HepG2 (cell line): ENCODE measurements around the gene LDLRAD2. TPM values are rescaled to one million over a fixed set of nuclear protein-coding genes. Genes with fewer than 3 reads are reported as not detected.

Experiments
- ATAC-seq: fragments of 200-7000 bp; cut with Tn5 transposase; 3 replicates; pipeline ENCODE4 v1.9.1; 2020; ENCODE audit warnings: mild to moderate bottlenecking, moderate library complexity
- BruUV-seq: library from RNA; stranded (reverse); fragments of 400-500 nt; replicated peaks from 2 replicates; lab custom pipeline; 2021; lab: Mats Ljungman, UMichigan
- CTCF ChIA-PET: fragments of 300-600 bp; formaldehyde crosslinking; extraction: SDS; loops from one replicate; lab custom pipeline; 2021; ENCODE audit warnings: low total read pairs, inconsistent platforms, low intra/inter-chr PET ratio; lab: Yijun Ruan, JAX
- POLR2A ChIA-PET: fragments of 350-600 bp; sonication (Branson Sonifier 250); formaldehyde crosslinking; loops from one replicate; lab custom pipeline; 2020; ENCODE audit warnings: antibody characterized with exemption, inconsistent platforms; lab: Yijun Ruan, JAX
- DNase-seq: peaks from one replicate; pipeline ENCODE4 v3.0.0-alpha.2; 2015; ENCODE audit warnings: low spot score
- FAIRE-seq: peaks from 3 replicates; lab custom pipeline; 2011; peaks lifted over from hg19 to GRCh38; lab: Jason Lieb, UNC
- H2AFZ ChIP-seq: one replicate; pipeline ENCODE4 v1.6.1; 2011; ENCODE audit warnings: low read length, inconsistent platforms
- H3K27ac ChIP-seq: fragments of 300-600 bp; 3 replicates; pipeline ENCODE4 v1.8.0; 2011; ENCODE audit warnings: mixed run types, mild to moderate bottlenecking, mixed read lengths, low read length, inconsistent platforms; ENCODE audit not compliant: insufficient read depth; ENCODE audit errors: extremely low read length
- H3K27me3 ChIP-seq, 2 experiments: fragments of 200-600 bp in 1 of 2; 2 replicates in 1 of 2; 3 replicates in 1 of 2; pipeline versions ENCODE4 v1.6.0 to v1.8.0; 2011; ENCODE audit warnings: low read length in 2 of 2, mild to moderate bottlenecking in 2 of 2, moderate library complexity in 2 of 2, inconsistent platforms in 1 of 2; ENCODE audit not compliant: insufficient read depth in 2 of 2, control insufficient read depth in 1 of 2
- H3K36me3 ChIP-seq, 2 experiments: fragments of 200-600 bp in 1 of 2; replicated peaks in 1 of 2; 2 replicates in 1 of 2; 3 replicates in 1 of 2; pipeline versions ENCODE4 v1.5.1 to v1.8.0; 2011; ENCODE audit warnings: low read length in 2 of 2, inconsistent platforms in 1 of 2; ENCODE audit not compliant: insufficient read depth in 2 of 2, control insufficient read depth in 1 of 2
- H3K4me1 ChIP-seq: 2 replicates; pipeline ENCODE4 v1.5.1; 2012; ENCODE audit warnings: low read length, inconsistent platforms; ENCODE audit not compliant: insufficient read depth
- H3K4me2 ChIP-seq: 2 replicates; pipeline ENCODE4 v1.6.0; 2011; ENCODE audit warnings: low read depth, low read length, inconsistent platforms
- H3K4me3 ChIP-seq, 3 experiments: fragments of 200-600 bp in 1 of 3; sonication (generic), shearing (Covaris generic) in 1 of 3; replicated peaks in 1 of 3; 2 replicates each; pipeline ENCODE4 v1.5.1; 2011 to 2016; ENCODE audit warnings: low read length in 3 of 3, inconsistent platforms in 2 of 3, low read depth in 2 of 3, mild to moderate bottlenecking in 2 of 3, control low read depth in 1 of 3, mixed read lengths in 1 of 3; ENCODE audit not compliant: insufficient read depth in 1 of 3
- H3K79me2 ChIP-seq: one replicate; pipeline ENCODE4 v1.6.1; 2011; ENCODE audit warnings: low read length, inconsistent platforms; ENCODE audit not compliant: insufficient read depth
- H3K9ac ChIP-seq: 2 replicates; pipeline ENCODE4 v1.6.0; 2011; ENCODE audit warnings: mild to moderate bottlenecking, low read depth, low read length, inconsistent platforms; ENCODE audit not compliant: insufficient read depth
- H3K9me3 ChIP-seq: 2 replicates; pipeline ENCODE4 v1.5.1; 2012; ENCODE audit warnings: mild to moderate bottlenecking, low read length
- H4K20me1 ChIP-seq: 2 replicates; pipeline ENCODE4 v1.6.0; 2011; ENCODE audit warnings: inconsistent platforms, mild to moderate bottlenecking, low read length, moderate library complexity; ENCODE audit not compliant: insufficient read depth
- ATM ChIP-seq: fragments of 450-650 bp; IDR thresholded peaks from 2 replicates; pipeline ENCODE4 v1.7.1; 2017; ENCODE audit warnings: mild to moderate bottlenecking, borderline replicate concordance
- FOSL1 ChIP-seq: sonication (generic); formaldehyde crosslinking; IDR thresholded peaks from 2 replicates; pipeline ENCODE4 v1.9.0; 2021; ENCODE audit warnings: missing genetic modification reagents, borderline replicate concordance
- FOXP1 ChIP-seq, 2 experiments: fragments of 450-650 bp in 1 of 2; IDR thresholded peaks; 2 replicates each; pipeline ENCODE4 v1.6.1; 2017 to 2018; ENCODE audit warnings: antibody characterized with exemption in 1 of 2
- HMG20A ChIP-seq: IDR thresholded peaks from 2 replicates; pipeline ENCODE4 v1.6.1; 2016; ENCODE audit warnings: borderline replicate concordance
- MAFG ChIP-seq: sonication (generic); formaldehyde crosslinking; IDR thresholded peaks from 2 replicates; pipeline ENCODE4 v1.5.1; 2020; ENCODE audit warnings: mild to moderate bottlenecking, missing genetic modification reagents
- MAFK ChIP-seq, 2 experiments: IDR thresholded peaks in 1 of 2; conservative IDR thresholded peaks in 1 of 2; 2 replicates each; pipeline ENCODE4 v1.6.1; 2011; ENCODE audit warnings: improper control_type of control experiment in 2 of 2, low read length in 2 of 2
- NR2F6 ChIP-seq, 2 experiments: IDR thresholded peaks; 2 replicates each; pipeline ENCODE4 v1.6.1; 2016; ENCODE audit warnings: antibody characterized with exemption in 1 of 2, mild to moderate bottlenecking in 1 of 2
- PHB2 ChIP-seq: fragments of 450-650 bp; IDR thresholded peaks from 2 replicates; pipeline ENCODE4 v1.6.1; 2018; ENCODE audit not compliant: partially characterized antibody
- RARG ChIP-seq: sonication (generic); formaldehyde crosslinking; IDR thresholded peaks from 2 replicates; pipeline ENCODE4 v1.4.0; 2020; ENCODE audit warnings: low read depth, mild to moderate bottlenecking, missing genetic modification reagents
- RELA ChIP-seq: sonication (generic); formaldehyde crosslinking; IDR thresholded peaks from 2 replicates; pipeline ENCODE4 v1.4.0; 2020; ENCODE audit warnings: missing genetic modification reagents
- RFXANK ChIP-seq: IDR thresholded peaks from 2 replicates; pipeline ENCODE4 v1.6.1; 2016
- SMAD3 ChIP-seq: sonication (generic); formaldehyde crosslinking; IDR thresholded peaks from 2 replicates; pipeline ENCODE4 v1.4.0; 2020; ENCODE audit warnings: missing genetic modification reagents
- SNAI1 ChIP-seq: sonication (generic); formaldehyde crosslinking; IDR thresholded peaks from 2 replicates; pipeline ENCODE4 v1.5.0; 2020; ENCODE audit warnings: mild to moderate bottlenecking, missing genetic modification reagents, borderline replicate concordance
- THYN1 ChIP-seq: sonication (generic); formaldehyde crosslinking; IDR thresholded peaks from 2 replicates; pipeline ENCODE4 v1.8.1; 2023; ENCODE audit warnings: low read depth, mild to moderate bottlenecking, moderate library complexity, missing genetic modification reagents, borderline replicate concordance
- WIZ ChIP-seq: sonication (generic); formaldehyde crosslinking; IDR thresholded peaks from 2 replicates; pipeline ENCODE4 v1.5.1; 2020; ENCODE audit warnings: mild to moderate bottlenecking, missing genetic modification reagents
- ZMYM3 ChIP-seq: sonication (generic); formaldehyde crosslinking; IDR thresholded peaks from 2 replicates; pipeline ENCODE4 v1.5.1; 2020; ENCODE audit warnings: mild to moderate bottlenecking, missing genetic modification reagents
- ZNF160 ChIP-seq: sonication (generic); formaldehyde crosslinking; IDR thresholded peaks from 2 replicates; pipeline ENCODE4 v1.8.0; 2022; ENCODE audit warnings: mild to moderate bottlenecking, inconsistent platforms, missing genetic modification reagents
- ZNF451 ChIP-seq: sonication (generic); formaldehyde crosslinking; IDR thresholded peaks from 2 replicates; pipeline ENCODE4 v1.5.0; 2020; ENCODE audit warnings: mild to moderate bottlenecking, missing genetic modification reagents
- ZNF598 ChIP-seq: sonication (generic); formaldehyde crosslinking; IDR thresholded peaks from 2 replicates; pipeline ENCODE4 v1.5.1; 2020; ENCODE audit warnings: mild to moderate bottlenecking, missing genetic modification reagents, borderline replicate concordance
- ZNF816 ChIP-seq: sonication (generic); formaldehyde crosslinking; IDR thresholded peaks from 2 replicates; pipeline ENCODE4 v1.8.0; 2022; ENCODE audit warnings: missing genetic modification reagents, mild to moderate bottlenecking, borderline replicate concordance
- WGBS: methylation state at CpG from one replicate; pipeline ENCODE4 v1.1.6; 2017; ENCODE audit warnings: low lambda C conversion rate; 5-methylcytosine and 5-hydroxymethylcytosine counted together
- in situ Hi-C: cut with HindIII; loops from 2 replicates; pipeline ENCODE4 v1.10.0; 2017; ENCODE audit warnings: low pct_unique_long_range_greater_than_20kb; ENCODE audit not compliant: extremely low pct_ligation_motif_present
- intact Hi-C: fragments of 100-400 bp; cut with micrococcal nuclease; formaldehyde crosslinking; loops from one replicate; pipeline ENCODE4 v1.10.0; 2022; ENCODE audit not compliant: unreplicated experiment
- polyA plus RNA-seq, 8 experiments: library from polyadenylated mRNA; depleted of rRNA in 3 of 8; stranded (reverse) in 7 of 8; unstranded in 1 of 8; fragments of >200 nt; fragmentation: Illumina TruSeq in 4 of 8; extraction: Trizol in 4 of 8; gene quantifications; 2 replicates each; pipeline versions ENCODE4 v1.2.1 to v1.2.3, GENCODE V29; 2011 to 2016; ENCODE audit warnings: low read depth in 4 of 8, missing spikeins in 1 of 8, mixed read lengths in 1 of 8; ENCODE audit not compliant: insufficient read depth in 1 of 8
- total RNA-seq, 5 experiments: library from RNA; depleted of rRNA; stranded (reverse); fragments of >200 nt; fragmentation: Illumina TruSeq; extraction: Trizol; gene quantifications; 2 replicates each; pipeline ENCODE4 v1.2.3, GENCODE V29; 2016; ENCODE audit warnings: low read depth in 1 of 5
- TF ChIP-seq, protein P1 (sequence below): sonication (generic); formaldehyde crosslinking; IDR thresholded peaks from 2 replicates; pipeline ENCODE4 v1.8.1; 2023; ENCODE audit warnings: mild to moderate bottlenecking, inconsistent platforms, moderate library complexity, missing genetic modification reagents, borderline replicate concordance

Gene LDLRAD2
- total and polyA plus RNA-seq, 2 of the 13 experiments (the other 11 are each of a cell fraction or from before 2014, with no cell fraction given) = not detected

DNA sequence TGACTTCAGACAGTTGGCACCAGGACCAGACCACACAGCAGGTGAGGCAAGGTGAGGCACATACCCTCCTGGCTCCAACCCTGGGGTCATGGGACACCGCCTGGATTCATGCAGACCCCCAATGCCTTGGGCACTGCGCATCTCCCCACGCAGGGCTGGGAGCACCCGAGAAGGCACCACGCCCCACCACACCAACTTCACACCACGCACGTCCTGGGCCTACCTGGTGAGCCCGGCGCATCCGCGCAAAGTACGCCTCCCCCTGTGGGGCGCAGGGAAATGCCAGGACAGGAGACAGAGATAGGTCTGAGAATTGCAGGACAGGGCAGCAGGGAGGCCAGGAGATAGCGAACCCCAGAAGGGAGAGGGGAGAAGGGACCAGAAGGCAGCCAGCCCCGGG lies 58.5 kb downstream of the LDLRAD2 start:
- CTCF ChIA-PET = no interaction called here
- in situ Hi-C loops (no loop called here), intact Hi-C loops (no loop called here)
- no peak for ATAC-seq
- Histone ChIP-seq H3K4me3 (no peak overlapping the region), H3K4me2 (no peak overlapping the region), H3K36me3 (peaks cover 19 to 25% of the 10 kb centered on the region in 2 experiments; a peak in 4 of 5 replicates), H3K27me3 (no peaks in the 10 kb centered on the region), H3K9me3 (no peaks in the 10 kb centered on the region), H2AFZ (no peak overlapping the region), H3K79me2 (no peaks in the 10 kb centered on the region), H4K20me1 (no peaks in the 10 kb centered on the region; the same call in 1 of the 2 replicates), H3K27ac (no peak overlapping the region), H3K4me1 (peaks cover 32% of the 10 kb centered on the region), H3K9ac (no peak overlapping the region)
- FAIRE-seq = no peak
- no peak for DNase-seq
- no CpG with 5 or more reads among the region's 15 CpGs for WGBS
- BruUV-seq = no TSS peak
- POLR2A ChIA-PET = no interaction called here
- TF ChIP-seq ZNF451 (CRISPR knock-in tag) (no peak), WIZ (no peak), ZNF816 (CRISPR knock-in tag) (no peak), MAFG (CRISPR knock-in tag) (no peak), ZMYM3 (CRISPR knock-in tag) (no peak), RARG (CRISPR knock-in tag) (no peak), HMG20A (CRISPR knock-in tag) (no peak), ZNF160 (CRISPR knock-in tag) (no peak), NR2F6 (IDR thresholded peaks at IDR 0.05) (no peak), NR2F6 (CRISPR knock-in tag; IDR thresholded peaks at IDR 0.05) (no peak)

DNA sequence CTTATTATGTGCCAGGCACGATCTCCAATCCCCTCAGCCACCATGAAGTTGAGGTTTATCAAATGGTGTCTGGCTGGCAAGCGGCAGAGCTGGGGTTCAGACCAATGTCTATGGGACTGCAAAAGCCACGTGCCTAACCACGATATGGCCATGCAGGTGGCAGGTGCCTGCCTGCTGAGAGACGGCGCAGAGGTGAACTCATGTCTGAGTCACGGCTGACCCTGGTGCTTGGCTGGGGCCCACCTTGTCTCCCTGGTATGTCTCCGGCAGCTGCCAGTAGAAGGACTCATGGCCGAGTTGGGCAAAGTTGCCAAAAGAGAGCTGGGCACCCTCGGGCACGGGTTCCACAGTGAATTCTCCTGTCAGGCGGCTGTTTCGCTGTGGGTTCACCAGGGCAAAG lies 59.9 kb downstream of the LDLRAD2 start:
- H3K9me3 ChIP-seq = no peaks in the 10 kb centered on the region
- intact Hi-C loops (no loop called here), in situ Hi-C loops (no loop called here)
- H3K79me2 ChIP-seq = no peaks in the 10 kb centered on the region
- no peak overlapping the region for H3K4me3 ChIP-seq
- H3K4me1 ChIP-seq = peaks cover 22% of the 10 kb centered on the region
- WGBS = 95% methylated on average over 9 of the region's 13 CpGs
- no peak overlapping the region for H3K4me2 ChIP-seq
- ATAC-seq = no peak
- FAIRE-seq = no peak
- ChIA-PET POLR2A (no interaction called here), CTCF (no interaction called here)
- H2AFZ ChIP-seq = no peak overlapping the region
- no peak overlapping the region for H3K27ac ChIP-seq
- H3K27me3 ChIP-seq = no peaks in the 10 kb centered on the region
- DNase-seq = no peak
- H3K9ac ChIP-seq = no peak overlapping the region
- no peaks in the 10 kb centered on the region; the same call in 1 of the 2 replicates for H4K20me1 ChIP-seq
- BruUV-seq = no TSS peak
- peaks cover 20 to 35% of the 10 kb centered on the region in 2 experiments; a peak in 4 of 5 replicates for H3K36me3 ChIP-seq
- TF ChIP-seq, protein P1, sequence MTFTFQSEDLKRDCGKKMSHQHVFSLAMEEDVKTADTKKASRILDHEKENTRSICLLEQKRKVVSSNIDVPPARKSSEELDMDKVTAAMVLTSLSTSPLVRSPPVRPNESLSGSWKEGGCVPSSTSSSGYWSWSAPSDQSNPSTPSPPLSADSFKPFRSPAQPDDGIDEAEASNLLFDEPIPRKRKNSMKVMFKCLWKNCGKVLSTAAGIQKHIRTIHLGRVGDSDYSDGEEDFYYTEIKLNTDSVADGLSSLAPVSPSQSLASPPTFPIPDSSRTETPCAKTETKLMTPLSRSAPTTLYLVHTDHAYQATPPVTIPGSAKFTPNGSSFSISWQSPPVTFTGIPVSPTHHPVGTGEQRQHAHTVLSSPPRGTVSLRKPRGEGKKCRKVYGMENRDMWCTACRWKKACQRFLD (CRISPR knock-in tag) = no peak
- TF ChIP-seq RFXANK (CRISPR knock-in tag) (no peak), THYN1 (no peak), ZNF598 (CRISPR knock-in tag) (no peak), FOSL1 (CRISPR knock-in tag) (no peak), RELA (no peak), ATM (no peak), FOXP1 (IDR thresholded peaks at IDR 0.05) (no peak), FOXP1 (CRISPR knock-in tag; IDR thresholded peaks at IDR 0.05) (no peak), SNAI1 (CRISPR knock-in tag) (no peak), PHB2 (no peak), SMAD3 (no peak), MAFK (conservative IDR thresholded peaks at IDR 0.05 in 1 of 2, IDR thresholded peaks at IDR 0.05 in 1 of 2; ENCODE audit: low read length in 2 of 2) (no peak)
